Neural cell (in vitro differentiated cells): ENCODE results near the gene PRSS38. TPM values are rescaled to one million over a fixed set of nuclear protein-coding genes. Genes with fewer than 3 reads are reported as not detected.

ENCODE experiments used
- H2AFZ ChIP-seq: fragments of 200-600, 300-800 bp; sonication (generic), shearing (Covaris generic); 2 replicates; pipeline ENCODE4 v1.6.0; 2014; ENCODE audit warnings: low read depth, mild to moderate bottlenecking, antibody characterized with exemption, low read length, moderate library complexity
- H3F3A ChIP-seq: fragments of 200-600 bp; shearing (Covaris generic); 2 replicates; pipeline ENCODE4 v1.6.1; 2016; ENCODE audit warnings: mild to moderate bottlenecking, moderate library complexity, mixed read lengths, antibody characterized with exemption, low read length; ENCODE audit not compliant: insufficient read depth, poor library complexity, severe bottlenecking
- H3K27ac ChIP-seq: fragments of 200-600, 300-800 bp; sonication (generic), shearing (Covaris generic); 2 replicates; pipeline ENCODE4 v1.5.1; 2014; ENCODE audit warnings: mild to moderate bottlenecking, low read length, moderate library complexity
- H3K27me3 ChIP-seq: fragments of 300-800, 200-600 bp; sonication (generic), shearing (Covaris generic); 2 replicates; pipeline ENCODE4 v1.6.0; 2014; ENCODE audit warnings: mild to moderate bottlenecking, low read depth, low read length, moderate library complexity; ENCODE audit not compliant: insufficient read depth
- H3K36me3 ChIP-seq: fragments of 300-800, 200-600 bp; sonication (generic), shearing (Covaris generic); 2 replicates; pipeline ENCODE4 v1.5.1; 2014; ENCODE audit warnings: mild to moderate bottlenecking, antibody characterized with exemption, low read length, moderate library complexity; ENCODE audit not compliant: insufficient read depth
- H3K4me2 ChIP-seq: fragments of 300-800, 200-600 bp; sonication (generic), shearing (Covaris generic); 2 replicates; pipeline ENCODE4 v1.6.0; 2014; ENCODE audit warnings: mild to moderate bottlenecking, low read length
- H3K4me3 ChIP-seq: fragments of 300-800, 200-600 bp; sonication (generic), shearing (Covaris generic); 2 replicates; pipeline ENCODE4 v1.5.1; 2014; ENCODE audit warnings: mild to moderate bottlenecking, low read length, moderate library complexity
- H3K79me2 ChIP-seq: fragments of 200-600 bp; shearing (Covaris generic); replicated peaks from 2 replicates; pipeline ENCODE4 v1.6.0; 2014; ENCODE audit warnings: mild to moderate bottlenecking, low read length, moderate library complexity; ENCODE audit not compliant: insufficient read depth
- H3K9ac ChIP-seq: fragments of 300-800, 200-600 bp; sonication (generic), shearing (Covaris generic); 2 replicates; pipeline ENCODE4 v1.6.1; 2016; ENCODE audit warnings: mild to moderate bottlenecking, low read length, mixed read lengths
- H3K9me2 ChIP-seq: fragments of 200-600 bp; shearing (Covaris generic); 2 replicates; pipeline ENCODE4 v1.6.1; 2016; ENCODE audit warnings: mild to moderate bottlenecking, low read length, mixed read lengths; ENCODE audit not compliant: insufficient read depth
- H3K9me3 ChIP-seq: fragments of 200-600, 300-800 bp; sonication (generic), shearing (Covaris generic); 2 replicates; pipeline ENCODE4 v1.6.1; 2016; ENCODE audit warnings: mild to moderate bottlenecking, mixed run types, low read length, moderate library complexity, mixed read lengths
- H4K20me1 ChIP-seq: fragments of 200-600 bp; shearing (Covaris generic); 2 replicates; pipeline ENCODE4 v1.6.1; 2016; ENCODE audit warnings: mild to moderate bottlenecking, mixed run types; ENCODE audit not compliant: insufficient read depth
- CTCF ChIP-seq: fragments of 450-650 bp; IDR thresholded peaks from 2 replicates; pipeline ENCODE4 v1.5.1; 2014; ENCODE audit warnings: antibody characterized with exemption, mild to moderate bottlenecking, moderate library complexity; ENCODE audit not compliant: poor library complexity, severe bottlenecking
- EP300 ChIP-seq: fragments of 450-650 bp; conservative IDR thresholded peaks from 2 replicates; pipeline ENCODE4 v1.6.1; 2014; ENCODE audit warnings: antibody characterized with exemption, mild to moderate bottlenecking, moderate library complexity; ENCODE audit not compliant: poor library complexity, severe bottlenecking
- EZH2 ChIP-seq: fragments of 200-600, 300-800 bp; shearing (Covaris generic), sonication (generic); IDR thresholded peaks from 2 replicates; pipeline ENCODE4 v1.6.1; 2014; ENCODE audit warnings: antibody characterized with exemption, low read length, borderline replicate concordance, mild to moderate bottlenecking; ENCODE audit not compliant: insufficient read depth, poor library complexity, severe bottlenecking
- MXI1 ChIP-seq: fragments of 450-650 bp; conservative IDR thresholded peaks from 2 replicates; pipeline ENCODE4 v1.6.1; 2014; ENCODE audit warnings: antibody characterized with exemption, mild to moderate bottlenecking; ENCODE audit not compliant: poor library complexity, severe bottlenecking
- POLR2AphosphoS5 ChIP-seq: IDR thresholded peaks from 2 replicates; pipeline ENCODE4 v1.6.1; 2012
- RAD21 ChIP-seq: fragments of 450-650 bp; conservative IDR thresholded peaks from 2 replicates; pipeline ENCODE4 v1.6.1; 2014; ENCODE audit warnings: antibody characterized with exemption, mild to moderate bottlenecking, moderate library complexity
- REST ChIP-seq: IDR thresholded peaks from 2 replicates; pipeline ENCODE4 v1.6.1; 2012; ENCODE audit warnings: borderline replicate concordance
- SMC3 ChIP-seq: fragments of 450-650 bp; conservative IDR thresholded peaks from 2 replicates; pipeline ENCODE4 v1.6.1; 2014; ENCODE audit warnings: antibody characterized with exemption, mild to moderate bottlenecking, moderate library complexity; ENCODE audit not compliant: poor library complexity
- TAF1 ChIP-seq: IDR thresholded peaks from 2 replicates; pipeline ENCODE4 v1.6.1; 2012; ENCODE audit warnings: low read depth
- polyA minus RNA-seq: library from RNA; depleted of rRNA, polyadenylated mRNA; stranded (reverse); fragments of >200 nt; gene quantifications from 2 replicates; pipeline ENCODE4 v1.2.3, GENCODE V29; 2014
- polyA plus RNA-seq: library from polyadenylated mRNA; depleted of rRNA; stranded (reverse); fragments of >200 nt; gene quantifications from 2 replicates; pipeline ENCODE4 v1.2.3, GENCODE V29; 2014

Gene PRSS38
- polyA plus RNA-seq, result not detected in 2 replicates
- polyA minus RNA-seq, result not detected in 2 replicates

- no peak within 1 kb of the TSS for H3K4me3 ChIP-seq
- no peaks in the 10 kb centered on the region for H3K27me3 ChIP-seq
- H3K4me2 ChIP-seq, result no peak within 1 kb of the TSS
- peaks cover 4% of the 10 kb centered on the region for H3K9me3 ChIP-seq
- H3F3A ChIP-seq, result no peaks in the 10 kb centered on the region
- no peak within 1 kb of the TSS for H2AFZ ChIP-seq
- H3K9ac ChIP-seq, result no peak within 1 kb of the TSS
- no peaks in the 10 kb centered on the region for H3K9me2 ChIP-seq
- no peak for TF ChIP-seq REST
- TF ChIP-seq RAD21, result no peak
- no peak for TF ChIP-seq EZH2
- no peak for TF ChIP-seq EP300
- no peak for TF ChIP-seq TAF1
- TF ChIP-seq MXI1, result no peak
- no peak for TF ChIP-seq SMC3
- TF ChIP-seq POLR2AphosphoS5, result no peak
- TF ChIP-seq CTCF, result no peak
- no peaks in the 10 kb centered on the region for H3K79me2 ChIP-seq
- H4K20me1 ChIP-seq, result no peaks in the 10 kb centered on the region
- no peaks in the 10 kb centered on the region for H3K36me3 ChIP-seq
- H3K27ac ChIP-seq, result no peak within 1 kb of the TSS
Measured at GRCh38 chr1:227815468-227816409, at the start of gene PRSS38. Gene PRSS38, plus strand, starts transcription at chr1:227815675. Its CDS starts 42 bp downstream, at chr1:227815717.

GRCh38 chr1:227766015-227766634 lies 49.4 kb upstream of the PRSS38 start:
- Histone ChIP-seq H3K9me3 (no peaks in the 10 kb centered on the region), H3K4me3 (no peak overlapping the region), H3K27ac (no peak overlapping the region), H3F3A (no peaks in the 10 kb centered on the region), H3K4me2 (no peak overlapping the region), H3K9ac (no peak overlapping the region), H3K9me2 (no peaks in the 10 kb centered on the region), H3K27me3 (no peaks in the 10 kb centered on the region), H3K79me2 (no peaks in the 10 kb centered on the region), H2AFZ (no peak overlapping the region), H3K36me3 (peaks cover 8% of the 10 kb centered on the region), H4K20me1 (no peaks in the 10 kb centered on the region)
- no peak for TF ChIP-seq EP300
- no peak for TF ChIP-seq EZH2
- TF ChIP-seq REST, result no peak
- no peak for TF ChIP-seq POLR2AphosphoS5
- TF ChIP-seq TAF1, result no peak
- no peak for TF ChIP-seq CTCF
- no peak for TF ChIP-seq RAD21
- TF ChIP-seq SMC3, result no peak
- no peak for TF ChIP-seq MXI1
